Smooth muscle cell (in vitro differentiated cells): ENCODE measurements around the gene PARP11. TPM values are rescaled to one million over a fixed set of nuclear protein-coding genes. Genes with fewer than 3 reads are reported as not detected.

Experiments
- DNase-seq: peaks from one replicate; lab custom pipeline; 2025; ENCODE audit not compliant: unreplicated experiment; lab: John Stamatoyannopoulos, UW
- H2AFZ ChIP-seq: fragments of 200-600 bp; sonication (generic); 2 replicates; pipeline ENCODE4 v1.6.0; 2016; ENCODE audit warnings: antibody characterized with exemption, low read depth, mild to moderate bottlenecking
- H3F3A ChIP-seq: fragments of 200-600 bp; sonication (generic); 2 replicates; pipeline ENCODE4 v1.6.0; 2017; ENCODE audit warnings: antibody characterized with exemption, low read depth
- H3K27ac ChIP-seq: fragments of 200-600 bp; sonication (generic); 2 replicates; pipeline ENCODE4 v1.5.1; 2016; ENCODE audit warnings: low read depth, mild to moderate bottlenecking
- H3K27me3 ChIP-seq: fragments of 200-600 bp; sonication (generic); 2 replicates; pipeline ENCODE4 v1.6.1; 2016; ENCODE audit warnings: low read depth, mild to moderate bottlenecking
- H3K36me3 ChIP-seq: fragments of 200-600 bp; sonication (generic); 2 replicates; pipeline ENCODE4 v1.5.1; 2016; ENCODE audit warnings: low read depth
- H3K4me1 ChIP-seq: fragments of 200-600 bp; sonication (generic); 2 replicates; pipeline ENCODE4 v1.5.1; 2016; ENCODE audit warnings: low read depth
- H3K4me2 ChIP-seq: fragments of 200-600 bp; sonication (generic); 2 replicates; pipeline ENCODE4 v1.6.0; 2016; ENCODE audit warnings: mild to moderate bottlenecking
- H3K4me3 ChIP-seq: fragments of 200-600 bp; sonication (generic); 2 replicates; pipeline ENCODE4 v1.5.1; 2016; ENCODE audit warnings: mild to moderate bottlenecking
- H3K79me2 ChIP-seq: fragments of 200-600 bp; sonication (generic); 2 replicates; pipeline ENCODE4 v1.6.0; 2016; ENCODE audit warnings: low read depth, mild to moderate bottlenecking
- H3K9ac ChIP-seq: fragments of 200-600 bp; sonication (generic); 2 replicates; pipeline ENCODE4 v1.6.0; 2016; ENCODE audit warnings: low read depth
- H3K9me3 ChIP-seq: fragments of 200-600 bp; sonication (generic); replicated peaks from 2 replicates; pipeline ENCODE4 v1.5.1; 2016; ENCODE audit warnings: low read depth
- H4K20me1 ChIP-seq: fragments of 200-600 bp; sonication (generic); 2 replicates; pipeline ENCODE4 v1.6.0; 2016; ENCODE audit warnings: low read depth
- WGBS: methylation state at CpG from one replicate; pipeline ENCODE4 v1.1.7; 2016; ENCODE audit warnings: low lambda C conversion rate; 5-methylcytosine and 5-hydroxymethylcytosine counted together
- polyA plus RNA-seq: library from polyadenylated mRNA; unstranded; fragments of >200 nt; fragmentation: Nextera tagmentation; extraction: Ambion mirVana; gene quantifications from 2 replicates; pipeline ENCODE4 v1.2.1, GENCODE V29; 2016
- total RNA-seq: library from RNA; depleted of rRNA; stranded (reverse); fragments of >200 nt; gene quantifications from 2 replicates; pipeline ENCODE4 v1.2.3, GENCODE V29; 2014
- TF ChIP-seq, protein P1 (sequence below): fragments of 200-600 bp; sonication (generic); IDR thresholded peaks from 2 replicates; pipeline ENCODE4 v1.5.1; 2017; ENCODE audit warnings: borderline replicate concordance, mild to moderate bottlenecking, antibody characterized with exemption; ENCODE audit not compliant: insufficient read depth, poor library complexity, severe bottlenecking

Gene PARP11
- total and polyA plus RNA-seq, 2 experiments from 2014 or later, result 6.1 to 9.6 TPM

DNA sequence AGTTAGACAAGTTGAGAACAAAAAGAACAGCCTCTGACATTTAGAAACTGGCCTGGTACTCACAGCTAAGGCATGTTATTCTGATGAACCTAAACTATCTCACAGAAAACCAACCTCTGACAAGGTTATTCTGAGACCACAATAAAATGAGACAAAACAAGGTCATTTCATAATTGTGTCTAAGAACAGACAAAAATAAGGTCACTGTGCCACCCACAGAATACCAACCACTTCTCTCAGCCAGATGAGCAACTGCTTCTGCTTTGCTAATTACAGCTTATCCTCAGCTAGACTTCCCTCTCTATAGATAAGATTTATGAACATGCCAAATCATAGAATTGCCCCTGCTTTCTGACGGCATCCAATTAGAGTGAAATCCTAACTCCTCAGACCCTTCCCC lies 68.1 kb downstream of the PARP11 start:
- H3K9ac ChIP-seq, result no peak overlapping the region
- peak overlapping the region; percentile 65 for H3K27ac ChIP-seq
- TF ChIP-seq, protein P1, sequence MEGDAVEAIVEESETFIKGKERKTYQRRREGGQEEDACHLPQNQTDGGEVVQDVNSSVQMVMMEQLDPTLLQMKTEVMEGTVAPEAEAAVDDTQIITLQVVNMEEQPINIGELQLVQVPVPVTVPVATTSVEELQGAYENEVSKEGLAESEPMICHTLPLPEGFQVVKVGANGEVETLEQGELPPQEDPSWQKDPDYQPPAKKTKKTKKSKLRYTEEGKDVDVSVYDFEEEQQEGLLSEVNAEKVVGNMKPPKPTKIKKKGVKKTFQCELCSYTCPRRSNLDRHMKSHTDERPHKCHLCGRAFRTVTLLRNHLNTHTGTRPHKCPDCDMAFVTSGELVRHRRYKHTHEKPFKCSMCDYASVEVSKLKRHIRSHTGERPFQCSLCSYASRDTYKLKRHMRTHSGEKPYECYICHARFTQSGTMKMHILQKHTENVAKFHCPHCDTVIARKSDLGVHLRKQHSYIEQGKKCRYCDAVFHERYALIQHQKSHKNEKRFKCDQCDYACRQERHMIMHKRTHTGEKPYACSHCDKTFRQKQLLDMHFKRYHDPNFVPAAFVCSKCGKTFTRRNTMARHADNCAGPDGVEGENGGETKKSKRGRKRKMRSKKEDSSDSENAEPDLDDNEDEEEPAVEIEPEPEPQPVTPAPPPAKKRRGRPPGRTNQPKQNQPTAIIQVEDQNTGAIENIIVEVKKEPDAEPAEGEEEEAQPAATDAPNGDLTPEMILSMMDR, result no peak
- H3K4me1 ChIP-seq, result no peaks in the 10 kb centered on the region
- H3K4me2 ChIP-seq, result no peak overlapping the region
- no peaks in the 10 kb centered on the region for H3K9me3 ChIP-seq
- no peaks in the 10 kb centered on the region for H4K20me1 ChIP-seq
- H3K4me3 ChIP-seq, result no peak overlapping the region
- no peak overlapping the region for H2AFZ ChIP-seq
- H3F3A ChIP-seq, result no peaks in the 10 kb centered on the region
- no peaks in the 10 kb centered on the region for H3K27me3 ChIP-seq
- no peaks in the 10 kb centered on the region for H3K79me2 ChIP-seq
- DNase-seq, result no peak
- H3K36me3 ChIP-seq, result no peaks in the 10 kb centered on the region
- WGBS, result 48% methylated on average over 1 of the region's 1 CpG

DNA sequence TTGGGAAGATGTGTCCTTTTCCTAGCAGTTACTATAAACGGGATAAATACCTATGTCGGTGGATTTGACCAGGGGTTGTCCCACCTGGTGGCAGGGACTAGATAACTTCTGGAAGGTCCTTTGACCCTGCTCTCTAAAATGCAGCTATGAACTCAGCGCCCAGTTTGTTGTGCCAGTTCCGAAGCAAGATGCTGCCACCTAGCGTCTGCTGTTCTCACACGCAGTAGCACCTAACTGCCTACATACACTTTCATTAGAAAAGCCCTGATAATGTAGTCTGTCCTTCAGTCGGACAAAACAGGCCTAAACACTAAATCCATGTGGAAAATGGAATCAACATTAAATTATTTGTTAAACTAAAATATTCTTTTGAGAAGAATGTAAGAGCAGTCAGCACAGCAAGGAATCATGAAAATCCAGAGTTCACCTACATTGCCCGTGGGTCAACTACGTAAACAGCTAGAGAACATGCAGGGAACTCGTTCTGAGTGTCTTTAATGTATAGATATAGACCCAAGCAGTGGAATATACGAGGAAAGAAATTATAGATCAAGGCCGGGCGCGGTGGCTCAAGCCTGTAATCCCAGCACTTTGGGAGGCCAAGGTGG lies 69.2 kb downstream of the PARP11 start:
- no peak for DNase-seq
- Histone ChIP-seq H3K27me3 (no peaks in the 10 kb centered on the region), H3K27ac (no peak overlapping the region), H3K9me3 (no peaks in the 10 kb centered on the region), H4K20me1 (no peaks in the 10 kb centered on the region), H3K9ac (no peak overlapping the region), H3F3A (no peaks in the 10 kb centered on the region), H3K36me3 (no peaks in the 10 kb centered on the region), H3K4me1 (no peaks in the 10 kb centered on the region), H2AFZ (no peak overlapping the region), H3K4me3 (no peak overlapping the region), H3K4me2 (no peak overlapping the region), H3K79me2 (no peaks in the 10 kb centered on the region)
- TF ChIP-seq, protein P1, result peak; percentile 92
- 47% methylated on average over 14 of the region's 14 CpGs for WGBS

DNA sequence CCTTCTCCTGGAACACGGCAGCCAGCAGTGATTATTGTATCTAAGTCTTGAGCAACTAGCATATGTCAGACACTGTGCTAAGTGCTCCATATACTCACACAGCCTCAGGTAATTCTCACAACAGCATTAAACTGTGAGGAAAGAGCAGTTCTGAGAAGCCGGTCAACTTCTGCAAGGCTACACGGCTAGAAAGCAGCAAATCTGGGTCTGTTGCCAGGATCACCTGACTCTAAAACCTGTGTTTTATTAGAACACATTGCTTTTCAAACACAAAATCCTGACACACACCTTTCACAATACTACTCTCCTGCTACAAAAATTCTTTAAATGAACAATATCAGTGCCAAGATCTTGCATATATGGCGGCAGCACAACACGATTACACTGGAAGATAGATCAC lies 70.5 kb downstream of the PARP11 start:
- no peak overlapping the region for H3K4me2 ChIP-seq
- H3K27ac ChIP-seq, result no peak overlapping the region
- 80% methylated on average over 5 of the region's 5 CpGs for WGBS
- no peak for DNase-seq
- H3K36me3 ChIP-seq, result no peaks in the 10 kb centered on the region
- H3K4me1 ChIP-seq, result no peaks in the 10 kb centered on the region
- no peaks in the 10 kb centered on the region for H4K20me1 ChIP-seq
- no peaks in the 10 kb centered on the region for H3K9me3 ChIP-seq
- H3K79me2 ChIP-seq, result no peaks in the 10 kb centered on the region
- no peaks in the 10 kb centered on the region for H3K27me3 ChIP-seq
- no peak overlapping the region for H2AFZ ChIP-seq
- H3K9ac ChIP-seq, result no peak overlapping the region
- TF ChIP-seq, protein P1, result no peak
- no peaks in the 10 kb centered on the region for H3F3A ChIP-seq
- no peak overlapping the region for H3K4me3 ChIP-seq

DNA sequence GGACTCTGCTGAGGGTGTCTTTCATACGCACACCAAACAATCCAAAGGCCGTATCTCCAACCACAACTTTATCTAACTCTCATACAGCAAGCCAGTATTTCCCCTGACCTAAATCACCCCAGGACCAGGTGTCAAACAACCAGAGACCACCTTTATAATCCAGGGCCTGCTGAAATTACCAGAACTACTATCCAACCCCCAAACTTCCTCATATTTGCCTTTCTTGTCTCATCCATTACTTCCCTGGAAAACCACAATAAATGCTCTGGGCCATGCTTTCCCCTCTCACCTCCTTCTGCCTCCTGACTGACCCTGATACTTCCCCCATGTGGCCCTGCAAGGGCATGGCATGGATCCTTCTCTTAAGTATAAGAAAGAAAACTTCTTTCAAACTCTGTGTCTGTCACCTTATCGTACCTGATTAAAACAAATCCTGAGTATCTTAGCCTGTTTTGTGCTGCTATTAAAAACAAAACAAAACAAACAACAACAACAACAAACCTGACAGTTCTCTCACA lies 75.6 kb downstream of the PARP11 start:
- Histone ChIP-seq H3K36me3 (no peaks in the 10 kb centered on the region), H3K9me3 (no peaks in the 10 kb centered on the region), H4K20me1 (no peaks in the 10 kb centered on the region), H3K27ac (no peak overlapping the region), H3K4me3 (no peak overlapping the region), H3F3A (no peaks in the 10 kb centered on the region), H3K9ac (no peak overlapping the region), H3K4me1 (no peaks in the 10 kb centered on the region), H3K79me2 (no peaks in the 10 kb centered on the region), H3K27me3 (no peaks in the 10 kb centered on the region), H3K4me2 (no peak overlapping the region), H2AFZ (no peak overlapping the region)
- TF ChIP-seq, protein P1, result no peak
- no peak for DNase-seq
- 97% methylated on average over 3 of the region's 3 CpGs for WGBS
